GM12875 (cell line): ENCODE data around the gene IFNGR2.

ENCODE experiments used
- H3K4me3 ChIP-seq: one replicate; pipeline ENCODE4 v1.5.1; 2011; ENCODE audit warnings: low read depth, low read length, control low read depth
- TF ChIP-seq, protein P1 (sequence below): IDR thresholded peaks from 2 replicates; pipeline ENCODE4 v1.5.1; 2011; ENCODE audit warnings: low read depth, mild to moderate bottlenecking, control low read depth, inconsistent platforms, low read length, moderate library complexity, borderline replicate concordance; ENCODE audit not compliant: insufficient read depth

The IFNGR2 gene

DNA sequence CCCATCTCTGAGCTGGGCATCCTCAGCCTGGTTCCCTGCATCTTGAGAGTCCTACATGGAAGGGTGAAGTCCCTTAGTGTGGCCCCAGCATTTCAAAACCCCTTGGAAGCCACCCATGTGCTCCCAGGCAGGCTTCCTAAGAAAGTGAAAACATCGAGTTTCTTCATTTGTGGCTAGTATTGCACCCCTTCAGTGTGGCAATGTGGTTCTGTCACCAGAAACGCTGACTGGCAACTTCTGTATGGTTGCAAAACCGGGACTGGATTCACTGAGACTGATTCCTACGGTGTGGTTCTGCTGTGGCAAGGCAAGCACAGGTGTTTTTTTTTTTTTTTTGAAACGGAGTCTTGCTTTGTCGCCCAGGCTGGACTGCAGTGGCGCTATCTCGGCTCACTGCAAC lies 9.0 kb upstream of the IFNGR2 start:
- TF ChIP-seq, protein P1, sequence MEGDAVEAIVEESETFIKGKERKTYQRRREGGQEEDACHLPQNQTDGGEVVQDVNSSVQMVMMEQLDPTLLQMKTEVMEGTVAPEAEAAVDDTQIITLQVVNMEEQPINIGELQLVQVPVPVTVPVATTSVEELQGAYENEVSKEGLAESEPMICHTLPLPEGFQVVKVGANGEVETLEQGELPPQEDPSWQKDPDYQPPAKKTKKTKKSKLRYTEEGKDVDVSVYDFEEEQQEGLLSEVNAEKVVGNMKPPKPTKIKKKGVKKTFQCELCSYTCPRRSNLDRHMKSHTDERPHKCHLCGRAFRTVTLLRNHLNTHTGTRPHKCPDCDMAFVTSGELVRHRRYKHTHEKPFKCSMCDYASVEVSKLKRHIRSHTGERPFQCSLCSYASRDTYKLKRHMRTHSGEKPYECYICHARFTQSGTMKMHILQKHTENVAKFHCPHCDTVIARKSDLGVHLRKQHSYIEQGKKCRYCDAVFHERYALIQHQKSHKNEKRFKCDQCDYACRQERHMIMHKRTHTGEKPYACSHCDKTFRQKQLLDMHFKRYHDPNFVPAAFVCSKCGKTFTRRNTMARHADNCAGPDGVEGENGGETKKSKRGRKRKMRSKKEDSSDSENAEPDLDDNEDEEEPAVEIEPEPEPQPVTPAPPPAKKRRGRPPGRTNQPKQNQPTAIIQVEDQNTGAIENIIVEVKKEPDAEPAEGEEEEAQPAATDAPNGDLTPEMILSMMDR, result no peak
- no peak overlapping the region for H3K4me3 ChIP-seq

DNA sequence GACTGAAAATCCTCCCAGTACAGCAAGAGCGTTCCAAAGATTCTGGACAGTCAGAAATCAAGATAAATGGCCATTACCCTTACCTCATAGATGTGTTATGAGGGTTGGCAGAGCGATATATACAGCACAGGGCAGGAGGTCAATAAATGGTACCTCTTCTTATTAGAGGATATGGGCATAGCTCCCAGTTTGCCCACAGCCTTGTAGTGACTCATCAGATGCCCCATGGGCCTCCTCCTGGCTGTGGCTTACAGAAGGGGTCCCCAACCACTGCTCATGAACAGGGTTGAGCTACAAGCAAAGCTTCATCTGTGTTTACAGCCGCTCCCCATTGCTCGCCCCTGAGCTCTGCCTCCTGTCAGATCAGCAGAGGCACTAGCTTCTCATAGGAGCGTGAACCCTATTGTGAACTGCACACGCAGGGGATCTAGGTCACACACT lies 7.3 kb upstream of the IFNGR2 start:
- TF ChIP-seq, protein P1, result no peak
- H3K4me3 ChIP-seq, result no peak overlapping the region

DNA sequence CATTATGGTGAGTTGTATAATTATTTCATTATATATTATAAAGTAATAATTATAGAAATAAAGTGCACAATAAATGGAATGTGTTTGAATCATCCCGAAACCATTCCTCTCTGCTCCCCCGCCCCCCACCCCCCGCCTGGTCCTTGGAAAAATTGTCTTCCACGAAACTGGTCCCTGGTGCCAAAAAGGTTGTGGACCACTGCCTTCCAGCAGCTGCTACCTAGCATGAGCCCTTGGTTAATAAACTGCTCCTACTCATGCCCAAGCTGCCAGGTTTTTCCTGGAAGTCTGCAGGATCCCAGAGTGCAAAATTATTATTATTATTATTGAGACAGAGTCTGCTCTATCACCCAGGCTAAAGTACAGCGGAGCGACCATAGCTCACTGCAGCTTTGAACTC lies 6.8 kb upstream of the IFNGR2 start:
- TF ChIP-seq, protein P1, result no peak
- no peak overlapping the region for H3K4me3 ChIP-seq

DNA sequence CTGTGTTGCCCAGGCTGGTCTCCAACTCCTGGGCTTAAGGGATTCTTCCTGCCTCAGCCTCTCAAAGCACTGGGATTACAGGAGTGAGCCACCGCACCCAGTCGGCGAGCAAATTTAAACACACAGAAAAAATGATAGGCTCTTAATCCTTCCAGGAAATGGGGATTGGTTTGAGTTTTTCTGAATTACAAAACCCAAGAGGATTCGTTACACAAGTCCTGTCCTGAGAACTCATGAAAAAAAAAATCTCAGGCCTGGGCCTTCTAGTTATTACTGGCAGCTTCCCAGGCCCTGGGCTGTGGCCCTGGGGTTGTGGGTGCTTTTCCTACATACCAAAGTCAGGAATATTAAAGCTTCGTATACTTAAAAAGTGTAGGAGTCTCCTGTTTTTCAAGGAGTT lies 6.3 kb upstream of the IFNGR2 start:
- TF ChIP-seq, protein P1, result no peak
- no peak overlapping the region for H3K4me3 ChIP-seq

DNA sequence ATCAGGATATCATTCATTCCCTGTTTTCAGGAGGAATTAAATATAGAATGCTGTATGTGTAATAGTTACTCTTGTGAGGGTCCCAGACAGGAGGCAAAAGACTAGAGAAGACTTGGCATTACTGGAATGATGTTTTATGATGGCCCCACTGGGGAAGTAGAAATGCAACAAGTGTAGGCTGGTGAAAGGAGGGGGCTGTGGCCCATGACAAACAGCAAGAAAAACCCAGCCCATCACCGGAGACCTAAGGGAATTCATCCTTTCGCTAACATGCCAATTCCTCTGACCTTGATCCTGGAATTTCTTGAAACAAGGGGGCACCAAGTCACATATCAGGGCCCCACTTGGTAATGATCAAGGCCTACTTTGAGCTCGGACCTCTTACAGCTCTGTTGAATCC lies 5.5 kb upstream of the IFNGR2 start:
- H3K4me3 ChIP-seq, result no peak overlapping the region
- TF ChIP-seq, protein P1, result no peak

DNA sequence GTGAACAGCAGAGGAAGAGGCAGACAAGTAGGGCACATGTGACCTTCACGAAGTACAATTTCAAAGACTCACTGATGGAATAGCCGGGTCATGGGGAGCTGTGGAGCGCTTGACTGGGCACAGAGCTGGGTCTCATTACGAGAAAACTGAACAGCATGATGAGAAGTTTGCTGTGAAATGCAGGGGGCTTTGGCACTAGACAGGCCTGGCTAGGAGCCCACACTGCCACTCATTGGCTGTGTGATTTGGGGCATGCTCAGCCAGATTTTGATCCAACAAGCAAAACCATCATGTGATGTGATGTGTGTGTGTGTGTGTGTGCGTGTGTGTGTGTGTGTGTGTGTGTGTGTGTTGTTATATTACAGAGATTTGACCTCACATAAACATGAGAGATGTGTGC lies 4.9 kb upstream of the IFNGR2 start:
- no peak overlapping the region for H3K4me3 ChIP-seq
- TF ChIP-seq, protein P1, result no peak

DNA sequence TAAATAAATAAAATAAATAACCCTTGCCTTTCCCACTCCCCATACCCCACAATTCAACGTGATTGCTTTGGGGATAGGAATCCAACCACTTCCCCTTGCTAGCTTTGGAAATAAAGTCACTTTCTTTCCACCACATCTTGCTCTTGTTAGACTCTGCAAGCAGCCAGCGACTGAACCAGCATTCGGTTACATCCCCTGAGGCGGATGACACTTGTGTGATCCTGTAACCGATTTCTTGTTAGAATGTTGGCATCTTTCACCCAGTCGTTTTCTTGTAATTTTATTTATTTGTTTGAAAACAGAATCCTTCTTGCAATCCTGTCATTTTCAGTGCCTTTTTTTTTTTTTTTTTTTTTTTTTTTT lies 1.6 kb upstream of the IFNGR2 start:
- TF ChIP-seq, protein P1, result no peak
- H3K4me3 ChIP-seq, result no peak overlapping the region
